H9 (cell line): ENCODE results near the gene UTP15. TPM values are rescaled to one million over a fixed set of nuclear protein-coding genes. Genes with fewer than 3 reads are reported as not detected.

ENCODE experiments used
- DNase-seq: peaks from one replicate; pipeline ENCODE4 v3.0.0-alpha.2; 2017
- H2AFZ ChIP-seq: one replicate; pipeline ENCODE4 v1.6.1; 2013; ENCODE audit warnings: mild to moderate bottlenecking, low read length, control low read depth, moderate library complexity
- H2AK5ac ChIP-seq: 2 replicates; pipeline ENCODE4 v1.6.1; 2013; ENCODE audit warnings: low read length, control low read depth, mixed read lengths; ENCODE audit not compliant: insufficient read length
- H2BK120ac ChIP-seq: one replicate; pipeline ENCODE4 v1.6.1; 2013; ENCODE audit warnings: low read depth, mild to moderate bottlenecking, low read length, control low read depth, inconsistent platforms; ENCODE audit not compliant: poor library complexity, severe bottlenecking
- H2BK12ac ChIP-seq: 2 replicates; pipeline ENCODE4 v1.6.1; 2013; ENCODE audit warnings: low read length, control low read depth, mixed read lengths, low read depth; ENCODE audit not compliant: insufficient read length
- H2BK15ac ChIP-seq: 2 replicates; pipeline ENCODE4 v1.6.1; 2013; ENCODE audit warnings: low read depth, low read length, control low read depth
- H2BK20ac ChIP-seq: one replicate; pipeline ENCODE4 v1.6.1; 2013; ENCODE audit warnings: low read depth, mild to moderate bottlenecking, low read length, control low read depth, inconsistent platforms; ENCODE audit not compliant: poor library complexity, severe bottlenecking
- H2BK5ac ChIP-seq: 2 replicates; pipeline ENCODE4 v1.6.1; 2013; ENCODE audit warnings: low read length, control low read depth, mixed read lengths; ENCODE audit not compliant: insufficient read length
- H3K14ac ChIP-seq: 2 replicates; pipeline ENCODE4 v1.6.1; 2013; ENCODE audit warnings: low read length, control low read depth; ENCODE audit not compliant: insufficient read depth
- H3K18ac ChIP-seq: 2 replicates; pipeline ENCODE4 v1.6.1; 2013; ENCODE audit warnings: low read depth, mild to moderate bottlenecking, mixed read lengths, low read length, control low read depth; ENCODE audit not compliant: insufficient read length
- H3K23ac ChIP-seq: 2 replicates; pipeline ENCODE4 v1.6.1; 2013; ENCODE audit warnings: low read length, control low read depth, mixed read lengths, low read depth; ENCODE audit not compliant: insufficient read length
- H3K23me2 ChIP-seq: 2 replicates; pipeline ENCODE4 v1.6.1; 2013; ENCODE audit warnings: low read depth, mild to moderate bottlenecking, mixed read lengths, low read length, control low read depth; ENCODE audit not compliant: insufficient read length, poor library complexity, severe bottlenecking
- H3K27ac ChIP-seq: 2 replicates; pipeline ENCODE4 v1.5.1; 2013; ENCODE audit warnings: low read length, control low read depth, mixed read lengths, low read depth; ENCODE audit not compliant: insufficient read length
- H3K27me3 ChIP-seq: 2 replicates; pipeline ENCODE4 v1.6.1; 2013; ENCODE audit warnings: low read length, control low read depth, inconsistent platforms; ENCODE audit not compliant: insufficient read depth
- H3K4ac ChIP-seq: 2 replicates; pipeline ENCODE4 v1.6.1; 2013; ENCODE audit warnings: low read depth, mild to moderate bottlenecking, control low read depth, inconsistent platforms, low read length, moderate library complexity
- H3K4me1 ChIP-seq: 2 replicates; pipeline ENCODE4 v1.6.1; 2013; ENCODE audit warnings: low read length, control low read depth, inconsistent platforms; ENCODE audit not compliant: insufficient read depth
- H3K4me2 ChIP-seq: 2 replicates; pipeline ENCODE4 v1.6.1; 2013; ENCODE audit warnings: low read length, control low read depth, mixed read lengths; ENCODE audit not compliant: insufficient read length, insufficient read depth
- H3K56ac ChIP-seq: 2 replicates; pipeline ENCODE4 v1.6.1; 2013; ENCODE audit warnings: low read depth, mild to moderate bottlenecking, mixed read lengths, low read length, control low read depth; ENCODE audit not compliant: insufficient read length
- H3K79me1 ChIP-seq: 2 replicates; pipeline ENCODE4 v1.6.1; 2013; ENCODE audit warnings: low read depth, mild to moderate bottlenecking, moderate library complexity, low read length, control low read depth, inconsistent platforms; ENCODE audit not compliant: insufficient read depth, poor library complexity, severe bottlenecking
- H3K79me2 ChIP-seq: 2 replicates; pipeline ENCODE4 v1.6.1; 2013; ENCODE audit warnings: low read length, control low read depth, inconsistent platforms; ENCODE audit not compliant: insufficient read depth
- H3K9ac ChIP-seq: 2 replicates; pipeline ENCODE4 v1.6.1; 2013; ENCODE audit warnings: low read length, control low read depth, mixed read lengths; ENCODE audit not compliant: insufficient read length; ENCODE audit errors: extremely low read depth
- H3K9me3 ChIP-seq: one replicate; pipeline ENCODE4 v1.6.1; 2013; ENCODE audit warnings: low read depth, low read length, inconsistent platforms; ENCODE audit not compliant: control insufficient read depth
- H3T11ph ChIP-seq: one replicate; pipeline ENCODE4 v1.6.1; 2013; ENCODE audit warnings: mild to moderate bottlenecking, low read length, control low read depth, inconsistent platforms
- H4K20me1 ChIP-seq: one replicate; pipeline ENCODE4 v1.6.1; 2013; ENCODE audit not compliant: control insufficient read depth, insufficient read length, insufficient read depth
- H4K5ac ChIP-seq: 2 replicates; pipeline ENCODE4 v1.6.1; 2013; ENCODE audit warnings: low read depth, mild to moderate bottlenecking, mixed read lengths, low read length, control low read depth; ENCODE audit not compliant: insufficient read length
- H4K8ac ChIP-seq: replicated peaks from 2 replicates; pipeline ENCODE4 v1.6.1; 2013; ENCODE audit warnings: low read length, control low read depth, mixed read lengths, low read depth; ENCODE audit not compliant: insufficient read length
- H4K91ac ChIP-seq: 2 replicates; pipeline ENCODE4 v1.6.1; 2013; ENCODE audit warnings: low read depth, mild to moderate bottlenecking, moderate library complexity, mixed read lengths, low read length, control low read depth; ENCODE audit not compliant: insufficient read length
- H3K27ac Mint-ChIP-seq, 3 experiments: 2 replicates in 2 of 3; 3 replicates in 1 of 3; pipeline ENCODE4 v1.8.0; 2020 to 2021; ENCODE audit warnings: mixed read lengths in 3 of 3, mild to moderate bottlenecking in 1 of 3, moderate library complexity in 1 of 3
- H3K27me3 Mint-ChIP-seq: 2 replicates; pipeline ENCODE4 v1.8.0; 2021; ENCODE audit warnings: low read depth, mild to moderate bottlenecking, moderate library complexity, mixed read lengths
- H3K36me3 Mint-ChIP-seq, 3 experiments: 2 replicates in 2 of 3; 3 replicates in 1 of 3; pipeline ENCODE4 v1.8.0; 2020 to 2021; ENCODE audit warnings: low read depth in 3 of 3, mixed read lengths in 3 of 3; ENCODE audit not compliant: insufficient read depth in 1 of 3
- H3K4me1 Mint-ChIP-seq, 2 experiments: 2 replicates each; pipeline ENCODE4 v1.8.0; 2020; ENCODE audit warnings: mixed read lengths in 2 of 2
- H3K4me3 Mint-ChIP-seq, 2 experiments: 2 replicates in 1 of 2; 3 replicates in 1 of 2; pipeline ENCODE4 v1.8.0; 2020 to 2021; ENCODE audit warnings: mild to moderate bottlenecking in 2 of 2, mixed read lengths in 2 of 2, moderate library complexity in 1 of 2
- H3K9me3 Mint-ChIP-seq, 2 experiments: 2 replicates in 1 of 2; 3 replicates in 1 of 2; pipeline ENCODE4 v1.8.0; 2020; ENCODE audit warnings: mild to moderate bottlenecking in 2 of 2, mixed read lengths in 2 of 2, moderate library complexity in 1 of 2
- CTCF ChIP-seq: fragments of 200-600 bp; sonication (generic); conservative IDR thresholded peaks from 3 replicates; pipeline ENCODE4 v1.8.0; 2021; ENCODE audit warnings: antibody characterized with exemption, mild to moderate bottlenecking
- WGBS: extraction: QIAGEN DNeasy Blood & Tissue Kit; methylation state at CpG from one replicate; pipeline ENCODE4 v1.1.7; 2013; ENCODE audit warnings: missing lambda C conversion rate, low lambda C conversion rate, mixed read lengths; ENCODE audit not compliant: insufficient read length; ENCODE audit errors: extremely low coverage; 5-methylcytosine and 5-hydroxymethylcytosine counted together
- long read RNA-seq: library from polyadenylated mRNA; unstranded; transcript quantifications from one replicate; pipeline ENCODE4 v2.0.0, GENCODE V29; 2020
- total RNA-seq: library from RNA; stranded (reverse); gene quantifications from 2 replicates; pipeline ENCODE4 v1.2.1, GENCODE V29; 2021

UTP15 gene
- total RNA-seq, result 43.5 TPM in 2 replicates
- long read RNA-seq, full-length matches to known transcripts, result 221 of 249 reads
- long read RNA-seq, partial matches to known transcripts, result 11 of 249 reads
- long read RNA-seq, other reads (novel, unspliced or antisense), result 17 of 249 reads

- H3K9ac ChIP-seq, result peak within 1 kb of the TSS; percentile 88
- H3K23ac ChIP-seq, result no peak within 1 kb of the TSS
- H3T11ph ChIP-seq, result no peak within 1 kb of the TSS
- H3K9me3 ChIP-seq, result no peaks in the 10 kb centered on the region
- no peak within 1 kb of the TSS for H4K91ac ChIP-seq
- H3K79me1 ChIP-seq, result no peaks in the 10 kb centered on the region
- peak within 1 kb of the TSS; percentile 69 for H3K18ac ChIP-seq
- H3K27ac ChIP-seq, result no peak within 1 kb of the TSS
- H3K56ac ChIP-seq, result no peak within 1 kb of the TSS
- peak within 1 kb of the TSS; percentile 86 for H2AFZ ChIP-seq
- H3K9me3 Mint-ChIP-seq, result no peaks in the 10 kb centered on the region
- peak within 1 kb of the TSS; percentile 94 for H3K4me2 ChIP-seq
- no peaks in the 10 kb centered on the region for H4K20me1 ChIP-seq
- no peak within 1 kb of the TSS for H2BK15ac ChIP-seq
- no peak within 1 kb of the TSS for H4K5ac ChIP-seq
- H4K8ac ChIP-seq, result no peak within 1 kb of the TSS
- H2AK5ac ChIP-seq, result no peak within 1 kb of the TSS
- H3K14ac ChIP-seq, result peak within 1 kb of the TSS; percentile 36; the same call in 1 of the 2 replicates
- H3K4me3 Mint-ChIP-seq, result peak within 1 kb of the TSS; percentile 95 to 98
- peak within 1 kb of the TSS; percentile 98 to 100 (median 98) for H3K27ac Mint-ChIP-seq
- H3K27me3 ChIP-seq, result no peaks in the 10 kb centered on the region
- peaks cover 16% of the 10 kb centered on the region for H3K79me2 ChIP-seq
- no peak within 1 kb of the TSS for H2BK20ac ChIP-seq
- H3K4me1 ChIP-seq, result no peaks in the 10 kb centered on the region
- H3K27me3 Mint-ChIP-seq, result no peaks in the 10 kb centered on the region
- H3K4ac ChIP-seq, result no peak within 1 kb of the TSS
- H2BK5ac ChIP-seq, result no peak within 1 kb of the TSS
- H2BK120ac ChIP-seq, result no peak within 1 kb of the TSS
- TF ChIP-seq CTCF, result no peak
- H2BK12ac ChIP-seq, result no peak within 1 kb of the TSS
- H3K4me1 Mint-ChIP-seq, result peaks cover 12 to 15% of the 10 kb centered on the region in 2 experiments
- peaks cover 5 to 30% (median 29%) of the 10 kb centered on the region in 3 experiments; a peak in 6 of 7 replicates for H3K36me3 Mint-ChIP-seq
- DNase-seq, result peak; percentile 97
- WGBS, result no CpG with 5 or more reads among the region's 62 CpGs
- peaks cover 4% of the 10 kb centered on the region for H3K23me2 ChIP-seq
Measured at GRCh38 chr5:73565139-73565968, at the start of gene UTP15, which contains the start of gene ANKRA2. Gene UTP15, plus strand, starts transcription at chr5:73565743. Its CDS starts 1,602 bp downstream, at chr5:73567345. Gene ANKRA2, minus strand, starts transcription at chr5:73565639. Its CDS starts 2,758 bp downstream, at chr5:73562881.
